Activated CD4-positive, alpha-beta memory T cell treated with anti-CD3 and anti-CD28 coated beads for 36 hours (primary cell): ENCODE results near the gene IGFBP3. TPM values are rescaled to one million over a fixed set of nuclear protein-coding genes. Genes with fewer than 3 reads are reported as not detected.

Experiments
- CTCF ChIA-PET: fragments of 350-600 bp; sonication (Branson Sonifier 250); formaldehyde crosslinking; loops from one replicate; lab custom pipeline; 2021; ENCODE audit warnings: antibody characterized with exemption, inconsistent platforms; lab: Charles Lee
- POLR2A ChIA-PET: fragments of 350-600 bp; sonication (Branson Sonifier 250); formaldehyde crosslinking; loops from one replicate; lab custom pipeline; 2021; ENCODE audit warnings: antibody characterized with exemption; lab: Charles Lee
- DNase-seq: peaks from one replicate; pipeline ENCODE4 v3.0.0-alpha.2; 2020
- H3K27ac Mint-ChIP-seq: one replicate; pipeline ENCODE4 v1.8.0; 2021; ENCODE audit warnings: mixed read lengths
- H3K27me3 Mint-ChIP-seq: one replicate; pipeline ENCODE4 v1.8.0; 2021; ENCODE audit warnings: mixed read lengths
- H3K36me3 Mint-ChIP-seq: one replicate; pipeline ENCODE4 v1.8.0; 2021; ENCODE audit warnings: mixed read lengths
- H3K4me1 Mint-ChIP-seq: one replicate; pipeline ENCODE4 v1.8.0; 2021; ENCODE audit warnings: low read depth, mixed read lengths
- H3K4me3 Mint-ChIP-seq: one replicate; pipeline ENCODE4 v1.8.0; 2021; ENCODE audit warnings: mild to moderate bottlenecking, mixed read lengths
- H3K9me3 Mint-ChIP-seq: one replicate; pipeline ENCODE4 v1.8.0; 2021; ENCODE audit warnings: mixed read lengths
- intact Hi-C: fragments of 100-400 bp; cut with micrococcal nuclease; formaldehyde crosslinking; loops from one replicate; pipeline ENCODE4 v1.15.1; 2023
- total RNA-seq, 2 experiments: library from RNA; stranded (reverse); gene quantifications; one replicate each; pipeline ENCODE4 v1.2.3, GENCODE V29; 2021

The IGFBP3 gene
- total RNA-seq, 2 experiments from 2014 or later: 1.1 to 1.9 TPM

GRCh38 chr7:45921699-45922519, 837 bp upstream of the IGFBP3 start:
- Mint-ChIP-seq H3K9me3 (no peaks in the 10 kb centered on the region), H3K4me3 (peak overlapping the region; percentile 41), H3K36me3 (no peaks in the 10 kb centered on the region), H3K27ac (no peak overlapping the region), H3K4me1 (peaks cover 22% of the 10 kb centered on the region), H3K27me3 (peaks cover 43% of the 10 kb centered on the region)
- ChIA-PET CTCF (interaction anchor here (0.7 to 1.9 kb wide), 11 partner anchors 9 to 1167 kb away, joined by 3 to 9 read pairs (median 5); no protein-coding TSS in a partner anchor), POLR2A (no interaction called here)
- intact Hi-C loops: loop anchor here (1.0 to 5.0 kb wide), 4 partner anchors 230 to 1330 kb away; no protein-coding TSS in a partner anchor
- peak; percentile 46 for DNase-seq

GRCh38 chr7:45921381-45921698, 268 bp upstream of the IGFBP3 start:
- intact Hi-C loops: loop anchor here (5.0 kb wide), 3 partner anchors 231 to 1331 kb away; no protein-coding TSS in a partner anchor
- Mint-ChIP-seq H3K27me3 (peaks cover 43% of the 10 kb centered on the region), H3K9me3 (no peaks in the 10 kb centered on the region), H3K4me3 (no peak overlapping the region), H3K27ac (no peak overlapping the region), H3K36me3 (no peaks in the 10 kb centered on the region), H3K4me1 (peaks cover 22% of the 10 kb centered on the region)
- POLR2A ChIA-PET: no interaction called here
- CTCF ChIA-PET: interaction anchor here (1.1 to 1.5 kb wide), 2 partner anchors 15 to 1166 kb away, joined by 3 to 6 read pairs; no protein-coding TSS in a partner anchor
- DNase-seq: no peak

- H3K4me3 Mint-ChIP-seq: peak overlapping the region; percentile 58
- peaks cover 22% of the 10 kb centered on the region for H3K4me1 Mint-ChIP-seq
- CTCF ChIA-PET: interaction anchor here (1.2 to 3.1 kb wide), 2 partner anchors 29 to 1168 kb away, joined by 3 to 13 read pairs; no protein-coding TSS in a partner anchor
- H3K27me3 Mint-ChIP-seq: peaks cover 45% of the 10 kb centered on the region
- no peaks in the 10 kb centered on the region for H3K36me3 Mint-ChIP-seq
- intact Hi-C loops: loop anchor here (5.0 kb wide), 3 partner anchors 232 to 1332 kb away; no protein-coding TSS in a partner anchor
- H3K27ac Mint-ChIP-seq: no peak overlapping the region
- POLR2A ChIA-PET: no interaction called here
- DNase-seq: no peak
- H3K9me3 Mint-ChIP-seq: no peaks in the 10 kb centered on the region
These were observed 1.0 kb downstream of the IGFBP3 start for GRCh38 chr7:45919993-45920459.

DNA sequence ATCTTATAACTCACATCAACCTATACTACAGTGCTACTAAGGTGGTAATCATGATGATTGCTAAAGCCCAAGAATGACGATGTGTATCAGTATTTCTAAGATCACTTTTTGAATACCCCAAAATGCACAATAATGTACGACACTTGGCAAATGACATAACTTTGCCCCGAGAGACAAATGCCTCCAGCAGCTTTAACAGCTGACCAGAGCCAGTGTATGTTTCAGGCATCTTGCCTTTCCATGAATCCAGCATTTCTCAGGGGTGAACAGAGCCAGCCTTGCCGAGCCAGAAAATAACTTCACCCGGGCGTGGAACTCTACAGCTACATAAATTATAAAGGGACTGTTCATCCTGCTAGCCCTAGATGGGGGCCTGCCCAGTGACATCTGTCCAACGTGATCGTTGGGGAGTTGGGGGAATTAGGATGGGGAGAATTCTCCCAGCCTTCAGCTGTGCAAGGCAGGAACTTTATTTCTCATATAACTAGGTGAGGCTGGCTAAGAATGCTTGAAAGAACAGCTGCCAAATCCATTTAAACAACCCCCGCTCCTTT, 1.8 kb downstream of the IGFBP3 start:
- Mint-ChIP-seq H3K4me3 (no peak overlapping the region), H3K27me3 (peaks cover 44% of the 10 kb centered on the region), H3K36me3 (no peaks in the 10 kb centered on the region), H3K27ac (no peak overlapping the region), H3K9me3 (no peaks in the 10 kb centered on the region), H3K4me1 (peaks cover 22% of the 10 kb centered on the region)
- intact Hi-C loops: no loop called here
- no peak for DNase-seq
- CTCF ChIA-PET: interaction anchor here (0.5 to 3.1 kb wide), 3 partner anchors 28 to 1169 kb away, joined by 3 to 13 read pairs (median 4); no protein-coding TSS in a partner anchor
- POLR2A ChIA-PET: no interaction called here

- Mint-ChIP-seq H3K4me3 (no peak overlapping the region), H3K9me3 (no peaks in the 10 kb centered on the region), H3K36me3 (no peaks in the 10 kb centered on the region), H3K4me1 (peaks cover 22% of the 10 kb centered on the region), H3K27me3 (peaks cover 40% of the 10 kb centered on the region), H3K27ac (no peak overlapping the region)
- intact Hi-C loops: no loop called here
- ChIA-PET POLR2A (no interaction called here), CTCF (interaction anchor here (0.5 to 3.1 kb wide), 8 partner anchors 11 to 1335 kb away, joined by 3 to 13 read pairs (median 3); no protein-coding TSS in a partner anchor)
- no peak for DNase-seq
These were observed 2.5 kb downstream of the IGFBP3 start for GRCh38 chr7:45918556-45918955.

- H3K27ac Mint-ChIP-seq: no peak overlapping the region
- ChIA-PET POLR2A (no interaction called here), CTCF (interaction anchor here (0.5 to 3.1 kb wide), 16 partner anchors 12 to 1336 kb away, joined by 3 to 13 read pairs (median 3); no protein-coding TSS in a partner anchor)
- intact Hi-C loops: loop anchor here (1.0 kb wide), 2 partner anchors 435 to 1172 kb away; no protein-coding TSS in a partner anchor
- peak; percentile 84 for DNase-seq
- H3K4me3 Mint-ChIP-seq: no peak overlapping the region
- peaks cover 34% of the 10 kb centered on the region for H3K27me3 Mint-ChIP-seq
- H3K36me3 Mint-ChIP-seq: no peaks in the 10 kb centered on the region
- H3K9me3 Mint-ChIP-seq: no peaks in the 10 kb centered on the region
- peaks cover 16% of the 10 kb centered on the region for H3K4me1 Mint-ChIP-seq
These were observed 3.4 kb downstream of the IGFBP3 start for GRCh38 chr7:45917658-45918057.

DNA sequence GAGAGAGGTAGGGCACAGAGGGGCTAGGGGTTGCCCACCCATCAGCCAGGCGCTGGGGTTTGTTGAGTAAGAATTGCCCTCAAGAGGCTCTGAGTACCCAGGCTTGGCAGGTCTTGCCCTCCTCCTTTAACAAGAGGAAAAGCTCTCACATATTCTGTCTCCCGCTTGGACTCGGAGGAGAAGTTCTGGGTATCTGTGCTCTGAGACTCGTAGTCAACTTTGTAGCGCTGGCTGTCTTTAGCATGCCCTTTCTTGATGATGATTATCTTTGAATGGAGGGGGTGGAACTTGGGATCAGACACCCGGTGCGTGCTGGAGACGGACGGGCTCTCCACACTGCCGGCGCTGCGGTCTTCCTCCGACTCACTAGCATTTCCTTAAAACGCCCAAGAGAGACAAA, 4.0 kb downstream of the IGFBP3 start:
- Mint-ChIP-seq H3K4me1 (peaks cover 10% of the 10 kb centered on the region), H3K27ac (no peak overlapping the region), H3K4me3 (no peak overlapping the region), H3K36me3 (no peaks in the 10 kb centered on the region), H3K9me3 (no peaks in the 10 kb centered on the region), H3K27me3 (peaks cover 29% of the 10 kb centered on the region)
- intact Hi-C loops: loop anchor here (1.0 kb wide), 2 partner anchors 435 to 1172 kb away; no protein-coding TSS in a partner anchor
- DNase-seq: no peak
- CTCF ChIA-PET: interaction anchor here (0.8 to 3.1 kb wide), 8 partner anchors 13 to 1171 kb away, joined by 3 to 13 read pairs (median 3); no protein-coding TSS in a partner anchor
- POLR2A ChIA-PET: no interaction called here

DNA sequence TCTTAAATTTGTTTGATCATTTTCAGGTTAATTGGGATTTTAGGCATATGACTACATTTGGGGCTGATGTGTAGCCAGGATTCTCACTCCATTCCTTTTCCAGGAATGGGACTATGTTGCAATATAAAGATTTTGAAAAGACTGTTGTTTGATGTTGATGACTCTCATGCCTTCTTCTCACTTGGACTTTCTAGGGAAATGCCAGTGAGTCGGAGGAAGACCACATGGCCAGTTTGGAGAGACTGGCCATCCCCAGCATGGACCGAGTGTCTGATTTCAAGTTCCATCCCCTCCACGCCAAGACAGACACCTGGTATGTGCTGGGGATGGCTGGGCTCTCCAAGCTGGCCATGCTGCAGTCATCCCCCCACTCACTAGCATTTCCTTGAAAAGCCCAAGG, 5.5 kb downstream of the IGFBP3 start:
- POLR2A ChIA-PET: no interaction called here
- no peaks in the 10 kb centered on the region for H3K36me3 Mint-ChIP-seq
- peaks cover 21% of the 10 kb centered on the region for H3K27me3 Mint-ChIP-seq
- DNase-seq: no peak
- H3K27ac Mint-ChIP-seq: no peak overlapping the region
- CTCF ChIA-PET: interaction anchor here (0.6 kb wide), 1 partner anchor 1391 kb away, joined by 3 read pairs; no protein-coding TSS in a partner anchor
- H3K9me3 Mint-ChIP-seq: no peaks in the 10 kb centered on the region
- H3K4me1 Mint-ChIP-seq: peaks cover 7% of the 10 kb centered on the region
- intact Hi-C loops: no loop called here
- no peak overlapping the region for H3K4me3 Mint-ChIP-seq

DNA sequence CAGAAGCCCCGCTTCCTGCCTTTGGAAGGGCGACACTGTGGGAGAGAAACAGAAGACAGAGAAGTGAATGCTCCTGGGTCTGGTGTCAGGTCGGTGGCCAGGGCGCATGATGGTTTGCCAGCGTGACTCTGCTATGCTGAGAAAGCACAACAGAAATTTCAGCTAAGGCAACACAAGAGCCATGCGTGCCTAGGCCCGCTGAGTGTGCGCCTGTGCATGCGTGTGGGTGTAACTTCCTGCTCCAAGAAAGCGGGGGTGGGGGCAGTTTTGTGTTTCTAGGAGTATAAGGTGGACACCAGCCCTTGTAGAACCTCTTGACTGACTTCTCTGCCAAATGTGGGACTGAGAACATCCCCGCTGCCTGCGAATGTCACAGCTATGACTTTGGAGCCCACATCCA, 6.2 kb downstream of the IGFBP3 start:
- H3K4me1 Mint-ChIP-seq: peaks cover 2% of the 10 kb centered on the region
- CTCF ChIA-PET: interaction anchor here (1.0 kb wide), 1 partner anchor 1904 kb away, joined by 3 read pairs; no protein-coding TSS in a partner anchor
- POLR2A ChIA-PET: no interaction called here
- no peak overlapping the region for H3K4me3 Mint-ChIP-seq
- DNase-seq: no peak
- peaks cover 15% of the 10 kb centered on the region for H3K27me3 Mint-ChIP-seq
- intact Hi-C loops: no loop called here
- H3K9me3 Mint-ChIP-seq: no peaks in the 10 kb centered on the region
- H3K36me3 Mint-ChIP-seq: no peaks in the 10 kb centered on the region
- no peak overlapping the region for H3K27ac Mint-ChIP-seq

GRCh38 chr7:45912972-45913371, 8.1 kb downstream of the IGFBP3 start:
- POLR2A ChIA-PET: no interaction called here
- intact Hi-C loops: no loop called here
- CTCF ChIA-PET: interaction anchor here (1.0 kb wide), 1 partner anchor 10 kb away, joined by 3 read pairs; no protein-coding TSS in a partner anchor
- Mint-ChIP-seq H3K4me1 (no peaks in the 10 kb centered on the region), H3K4me3 (no peak overlapping the region), H3K9me3 (no peaks in the 10 kb centered on the region), H3K27me3 (peaks cover 5% of the 10 kb centered on the region), H3K27ac (no peak overlapping the region), H3K36me3 (no peaks in the 10 kb centered on the region)
- DNase-seq: no peak

- intact Hi-C loops: no loop called here
- Mint-ChIP-seq H3K27ac (no peak overlapping the region), H3K36me3 (no peaks in the 10 kb centered on the region), H3K9me3 (no peaks in the 10 kb centered on the region), H3K4me1 (no peaks in the 10 kb centered on the region), H3K27me3 (peaks cover 5% of the 10 kb centered on the region), H3K4me3 (no peak overlapping the region)
- CTCF ChIA-PET: no interaction called here
- no peak for DNase-seq
- POLR2A ChIA-PET: no interaction called here
These were observed 9.8 kb downstream of the IGFBP3 start for GRCh38 chr7:45911311-45911710.

- POLR2A ChIA-PET: no interaction called here
- DNase-seq: no peak
- no peak overlapping the region for H3K27ac Mint-ChIP-seq
- H3K4me3 Mint-ChIP-seq: no peak overlapping the region
- no peaks in the 10 kb centered on the region for H3K9me3 Mint-ChIP-seq
- CTCF ChIA-PET: no interaction called here
- no peaks in the 10 kb centered on the region for H3K36me3 Mint-ChIP-seq
- intact Hi-C loops: no loop called here
- no peaks in the 10 kb centered on the region for H3K4me1 Mint-ChIP-seq
- H3K27me3 Mint-ChIP-seq: peaks cover 4% of the 10 kb centered on the region
These were observed 10.2 kb downstream of the IGFBP3 start for GRCh38 chr7:45910855-45911254.
